T-helper 1 cell treated with Interleukin-12 subunit alpha and Interleukin-12 subunit beta and Interleukin-4 antibody, amounts not matched to agents 30 ng/mL and 1 ng/mL, for 36 hours (primary cell): Measurements from ENCODE around the gene CRACR2A. TPM values are rescaled to one million over a fixed set of nuclear protein-coding genes. Genes with fewer than 3 reads are reported as not detected.

ENCODE experiments used
- intact Hi-C: fragments of 100-400 bp; cut with micrococcal nuclease; formaldehyde crosslinking; loops from one replicate; pipeline ENCODE4 v1.15.1; 2024
- total RNA-seq: library from RNA; stranded (reverse); gene quantifications from 2 replicates; pipeline ENCODE4 v1.2.3, GENCODE V29; 2022

The CRACR2A gene
- total RNA-seq, 1 donor from 2014 or later, result 49.9 TPM

- intact Hi-C loops, result loop anchor here (1.0 to 10.0 kb wide), 8 partner anchors 19 to 781 kb away; partner anchors contain the start of genes PARP11, RAD51AP1, TIGAR and TSPAN9
Measured at GRCh38 chr12:3753544-3754284, 805 bp upstream of the CRACR2A start.

GRCh38 chr12:3752096-3752709, 706 bp downstream of the CRACR2A start:
- intact Hi-C loops, result loop anchor here (1.0 to 10.0 kb wide), 10 partner anchors 8 to 1077 kb away; partner anchors contain the start of genes RAD51AP1, TIGAR and TSPAN9

- intact Hi-C loops, result loop anchor here (1.0 to 10.0 kb wide), 10 partner anchors 7 to 1078 kb away; partner anchors contain the start of genes RAD51AP1, TIGAR and TSPAN9
Measured at GRCh38 chr12:3751151-3752095, 1.5 kb downstream of the CRACR2A start.

- intact Hi-C loops, result loop anchor here (10.0 kb wide), 3 partner anchors 394 to 784 kb away; partner anchors contain the start of genes RAD51AP1 and TSPAN9
Measured at GRCh38 chr12:3750616-3751015, 2.3 kb downstream of the CRACR2A start.

GRCh38 chr12:3748620-3749019, 4.3 kb downstream of the CRACR2A start:
- intact Hi-C loops, result no loop called here

- intact Hi-C loops, result no loop called here
Measured at GRCh38 chr12:3747976-3748619, 4.8 kb downstream of the CRACR2A start.

- intact Hi-C loops, result no loop called here
Measured at GRCh38 chr12:3747543-3747942, 5.4 kb downstream of the CRACR2A start.

GRCh38 chr12:3746758-3747157, 6.2 kb downstream of the CRACR2A start:
- intact Hi-C loops, result no loop called here

GRCh38 chr12:3745152-3745551, 7.8 kb downstream of the CRACR2A start:
- intact Hi-C loops, result no loop called here

GRCh38 chr12:3744229-3744901, 8.5 kb downstream of the CRACR2A start:
- intact Hi-C loops, result loop anchor here (1.0 to 5.0 kb wide), 3 partner anchors 8 to 37 kb away; no protein-coding TSS in a partner anchor

GRCh38 chr12:3743803-3744202, 9.1 kb downstream of the CRACR2A start:
- intact Hi-C loops, result loop anchor here (1.0 to 5.0 kb wide), 3 partner anchors 8 to 37 kb away; no protein-coding TSS in a partner anchor

GRCh38 chr12:3741882-3742672, 10.8 kb downstream of the CRACR2A start:
- intact Hi-C loops, result loop anchor here (5.0 kb wide), 1 partner anchor 35 kb away; no protein-coding TSS in a partner anchor

- intact Hi-C loops, result loop anchor here (5.0 kb wide), 1 partner anchor 33 kb away; no protein-coding TSS in a partner anchor
Measured at GRCh38 chr12:3740480-3741231, 12.3 kb downstream of the CRACR2A start.

- intact Hi-C loops, result no loop called here
Measured at GRCh38 chr12:3735432-3735831, 17.5 kb downstream of the CRACR2A start.

- intact Hi-C loops, result no loop called here
Measured at GRCh38 chr12:3732901-3733300, 20.0 kb downstream of the CRACR2A start.

- intact Hi-C loops, result no loop called here
Measured at GRCh38 chr12:3730111-3730510, 22.8 kb downstream of the CRACR2A start.

- intact Hi-C loops, result loop anchor here (1.0 to 10.0 kb wide), 8 partner anchors 16 to 1096 kb away; partner anchors contain the start of genes ITFG2 and PARP11
Measured at GRCh38 chr12:3728686-3729085, 24.2 kb downstream of the CRACR2A start.
